Measurements from ENCODE around the gene ICA1L.
"Not testable (repeated sequence)": the region's sequence is repeated elsewhere in the genome, so short reads cannot be mapped to it uniquely, and the experiment has no call there.

The ICA1L gene

DNA sequence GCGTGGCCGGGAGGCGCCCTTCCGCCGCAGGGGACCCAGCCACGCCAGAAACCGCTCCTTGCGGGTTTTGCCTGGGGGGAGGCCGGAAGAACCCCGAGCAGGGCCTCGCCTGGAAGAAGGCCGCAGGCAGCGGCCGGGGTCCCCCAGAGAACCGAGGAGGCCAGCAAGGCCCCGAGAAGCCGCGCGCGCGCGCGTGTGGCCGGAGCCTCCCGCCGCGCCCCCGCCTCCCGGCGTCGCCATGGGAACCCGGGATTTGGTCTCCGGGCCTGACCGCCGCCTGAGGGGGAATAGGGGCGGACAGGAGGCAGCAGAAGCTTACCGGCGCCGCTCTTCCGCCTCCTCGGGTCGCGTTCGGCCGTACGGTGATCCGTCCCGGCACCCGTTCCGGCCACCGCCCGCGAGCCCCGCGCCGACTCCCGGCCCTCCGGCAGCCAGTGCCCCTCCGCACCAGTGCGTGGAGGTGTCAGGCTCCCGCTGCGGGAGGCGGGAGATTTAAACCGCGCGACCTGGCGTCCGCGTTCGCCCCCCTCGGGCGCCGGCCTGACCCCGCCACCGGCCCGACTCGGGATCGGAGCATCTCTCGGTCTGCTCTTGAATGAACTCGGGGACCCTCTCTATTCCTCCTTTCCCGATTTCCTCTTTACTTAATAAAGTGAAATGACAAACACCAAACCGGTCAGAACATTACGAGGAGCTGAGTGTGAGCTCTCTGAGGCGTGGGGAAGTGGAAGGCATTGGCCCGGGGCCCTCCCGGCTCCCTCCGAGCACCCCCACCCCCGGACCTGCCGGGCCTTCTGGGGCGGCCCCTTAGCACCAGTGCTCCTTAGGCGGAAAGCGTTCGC, at the start of gene ICA1L:
Gene ICA1L (minus strand): TSS at position 467 of the 842 bp plus-strand sequence. CDS start 42,757 bp downstream, outside the sequence.
- DNase-seq, result peak; percentile 73

GRCh38 chr2:202918860-202919259, 47.3 kb upstream of the ICA1L start:
- no peak for DNase-seq

GRCh38 chr2:202912342-202913201, 41.0 kb upstream of the ICA1L start:
- not testable (repeated sequence) for DNase-seq

GRCh38 chr2:202911512-202912341, 40.2 kb upstream of the ICA1L start, which contains the start of the genes CARF and WDR12:
Gene CARF, plus strand, starts transcription at chr2:202912275. Its CDS starts 29,628 bp downstream, at chr2:202941903.
Gene WDR12, minus strand, starts transcription at chr2:202911673. Its CDS starts 197 bp downstream, at chr2:202911476.
- peak; percentile 92 for DNase-seq

DNA sequence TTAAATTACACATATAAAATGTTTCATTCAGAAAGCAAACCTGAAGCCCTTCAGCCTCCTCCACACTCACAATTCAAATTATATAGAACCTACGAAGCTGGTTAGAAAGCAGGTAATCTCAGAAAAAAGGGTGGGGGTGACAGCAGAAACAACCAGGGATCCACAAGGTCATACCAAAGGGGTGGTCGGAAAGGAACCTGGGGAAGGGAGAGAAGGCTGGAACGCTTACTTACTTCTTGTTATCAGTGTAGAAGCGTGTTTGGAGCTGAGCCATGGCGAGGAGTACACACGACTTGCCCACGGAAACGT, 39.6 kb upstream of the ICA1L start:
- DNase-seq, result no peak

DNA sequence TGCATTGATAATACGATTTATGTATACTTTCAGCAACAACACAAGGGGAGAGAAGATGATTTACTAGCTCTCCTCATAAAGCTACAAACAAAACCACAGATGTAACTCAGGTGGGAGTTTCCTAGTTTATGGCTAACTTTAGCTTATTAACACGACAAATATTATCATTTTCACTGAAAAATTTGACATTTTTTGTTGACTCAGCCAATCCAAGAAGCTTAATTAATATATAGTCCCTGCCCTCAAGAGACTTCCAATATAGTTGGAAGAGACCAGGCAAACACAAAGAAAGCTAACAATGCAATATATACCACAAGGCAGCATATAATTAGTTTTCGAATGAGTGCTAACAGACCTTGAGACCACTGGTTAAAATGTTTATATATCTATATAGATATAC, 39.1 kb upstream of the ICA1L start:
- no peak for DNase-seq

- DNase-seq, result not testable (repeated sequence)
These were observed 38.7 kb upstream of the ICA1L start for GRCh38 chr2:202910250-202910649.

- DNase-seq, result no peak
These were observed 38.0 kb upstream of the ICA1L start for GRCh38 chr2:202909394-202910192.

- no peak for DNase-seq
These were observed 36.6 kb upstream of the ICA1L start for GRCh38 chr2:202908186-202908585.

DNA sequence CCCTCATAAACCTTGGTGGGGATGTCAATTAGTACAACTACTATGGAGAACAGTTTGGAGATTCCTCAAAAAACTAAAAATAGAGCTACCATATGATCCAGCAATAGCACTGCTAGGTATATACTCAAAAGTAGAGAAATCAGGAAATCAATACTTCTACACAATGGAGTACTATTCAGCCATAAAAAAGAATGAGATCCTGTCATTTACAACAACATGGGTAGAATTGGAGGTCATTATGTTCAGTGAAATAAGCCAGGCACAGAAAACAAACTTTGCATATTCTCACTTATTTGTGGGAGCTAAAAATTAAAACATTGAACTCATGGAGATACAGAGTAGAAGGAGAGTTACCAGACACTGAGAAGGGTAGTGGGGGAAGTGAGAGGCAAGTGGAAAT, 33.9 kb upstream of the ICA1L start:
- DNase-seq, result not testable (repeated sequence)

GRCh38 chr2:202885190-202885589, 13.6 kb upstream of the ICA1L start:
- no peak for DNase-seq

- DNase-seq, result no peak
These were observed 12.6 kb upstream of the ICA1L start for GRCh38 chr2:202883987-202884675.

GRCh38 chr2:202881570-202881969, 10.0 kb upstream of the ICA1L start:
- no peak for DNase-seq

- DNase-seq, result no peak
These were observed 6.1 kb upstream of the ICA1L start for GRCh38 chr2:202877699-202878098.

- peak; percentile 75 for DNase-seq
These were observed 901 bp downstream of the ICA1L start for GRCh38 chr2:202870431-202871299.

DNA sequence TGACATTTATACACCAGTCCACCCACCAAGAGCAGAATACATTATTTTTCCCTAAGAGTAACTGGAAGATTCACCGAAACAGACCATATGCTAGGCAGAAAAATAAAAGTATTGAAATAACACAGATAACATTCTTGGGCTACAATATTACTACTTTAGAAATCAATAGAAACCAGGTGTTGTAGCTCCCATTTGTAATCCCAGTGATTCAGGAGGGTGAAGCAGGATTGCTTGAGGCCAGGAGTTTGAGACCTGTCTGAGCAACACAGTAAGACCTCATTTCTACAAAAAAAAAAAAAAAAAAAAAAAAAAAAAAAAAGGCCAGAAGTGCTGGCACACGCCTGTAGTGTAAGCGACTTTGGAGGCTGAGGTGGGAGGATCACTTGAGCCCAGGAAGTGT, 9.6 kb downstream of the ICA1L start:
- DNase-seq, result no peak

GRCh38 chr2:202858601-202859000, 13.0 kb downstream of the ICA1L start:
- DNase-seq, result no peak

GRCh38 chr2:202849343-202849742, 22.2 kb downstream of the ICA1L start:
- not testable (repeated sequence) for DNase-seq

GRCh38 chr2:202848813-202849212, 22.8 kb downstream of the ICA1L start:
- DNase-seq, result no peak

Measured in stimulated activated CD8-positive, alpha-beta memory T cell treated with anti-CD3 and anti-CD28 coated beads, Interleukin-4, amount 100 ng/mL, for 48 hours (primary cell).